HG02759 (cell line): ENCODE measurements around the gene GAK.

Source experiments
- ATAC-seq: cut with Tn5 transposase; IDR thresholded peaks from one replicate; pipeline ENCODE4 v1.9.1; 2021; ENCODE audit warnings: mild to moderate bottlenecking, moderate library complexity; ENCODE audit not compliant: unreplicated experiment

GAK gene

GRCh38 chr4:855880-856224, 76.3 kb downstream of the GAK start:
- no peak for ATAC-seq

GRCh38 chr4:854356-854755, 77.8 kb downstream of the GAK start:
- ATAC-seq, result no peak

- no peak for ATAC-seq
Measured at GRCh38 chr4:853416-853781, 78.7 kb downstream of the GAK start.

GRCh38 chr4:851701-852430, 80.2 kb downstream of the GAK start:
- ATAC-seq, result no peak

GRCh38 chr4:850323-850945, 81.7 kb downstream of the GAK start:
- ATAC-seq, result no peak

- ATAC-seq, result no peak
Measured at GRCh38 chr4:849478-850175, 82.5 kb downstream of the GAK start.

GRCh38 chr4:848803-849477, 83.2 kb downstream of the GAK start:
- no peak for ATAC-seq

GRCh38 chr4:848307-848691, 83.8 kb downstream of the GAK start:
- ATAC-seq, result no peak

GRCh38 chr4:845836-846251, 86.3 kb downstream of the GAK start:
- no peak for ATAC-seq

GRCh38 chr4:845233-845835, 86.8 kb downstream of the GAK start:
- no peak for ATAC-seq

GRCh38 chr4:844752-845232, 87.3 kb downstream of the GAK start:
- no peak for ATAC-seq

GRCh38 chr4:839675-840443, 92.3 kb downstream of the GAK start:
- no peak for ATAC-seq

GRCh38 chr4:837772-838171, 94.3 kb downstream of the GAK start:
- no peak for ATAC-seq

- no peak for ATAC-seq
Measured at GRCh38 chr4:836750-837301, 95.3 kb downstream of the GAK start.

GRCh38 chr4:836003-836511, 96.1 kb downstream of the GAK start:
- ATAC-seq, result no peak

GRCh38 chr4:835148-836002, 96.7 kb downstream of the GAK start:
- no peak for ATAC-seq

GRCh38 chr4:834368-835147, 97.6 kb downstream of the GAK start:
- ATAC-seq, result no peak

GRCh38 chr4:833731-834367, 98.3 kb downstream of the GAK start:
- no peak for ATAC-seq
